HEK293 (cell line): Measurements from ENCODE around the gene BIN1.

Experiments
- CTCF ChIP-seq: fragments of 450-650 bp; formaldehyde crosslinking; IDR thresholded peaks from 2 replicates; pipeline ENCODE4 v1.5.1; 2016; ENCODE audit warnings: missing biosample characterization, missing genetic modification characterization
- REST ChIP-seq: fragments of 450-650 bp; formaldehyde crosslinking; IDR thresholded peaks from 2 replicates; pipeline ENCODE4 v1.5.1; 2016; ENCODE audit warnings: missing biosample characterization, missing genetic modification characterization
- YY1 ChIP-seq: fragments of 450-650 bp; formaldehyde crosslinking; IDR thresholded peaks from 2 replicates; pipeline ENCODE4 v1.5.1; 2018; ENCODE audit warnings: missing biosample characterization, missing genetic modification characterization
- ZEB2 ChIP-seq: fragments of 450-650 bp; formaldehyde crosslinking; IDR thresholded peaks from 2 replicates; pipeline ENCODE4 v1.5.1; 2016; ENCODE audit warnings: missing biosample characterization, missing genetic modification characterization
- ZNF274 ChIP-seq, 2 experiments: fragments of 200-500 bp in 1 of 2; fragments of 450-650 bp in 1 of 2; sonication (Bioruptor generic) in 1 of 2; formaldehyde crosslinking in 1 of 2; IDR thresholded peaks; 2 replicates each; pipeline versions ENCODE4 v1.5.1 to v1.6.1; 2014 to 2016; ENCODE audit warnings: borderline replicate concordance in 1 of 2, inconsistent platforms in 1 of 2, low read length in 1 of 2, missing biosample characterization in 1 of 2, missing genetic modification characterization in 1 of 2
- ZNF549 ChIP-seq: fragments of 450-650 bp; IDR thresholded peaks from 2 replicates; pipeline ENCODE4 v1.5.1; 2018; ENCODE audit warnings: missing biosample characterization, missing genetic modification characterization, mild to moderate bottlenecking, inconsistent platforms, moderate library complexity
- ZNF585B ChIP-seq: fragments of 450-650 bp; formaldehyde crosslinking; IDR thresholded peaks from 2 replicates; pipeline ENCODE4 v1.5.1; 2016; ENCODE audit warnings: missing biosample characterization, missing genetic modification characterization
- ZNF704 ChIP-seq: fragments of 450-650 bp; formaldehyde crosslinking; IDR thresholded peaks from 2 replicates; pipeline ENCODE4 v1.5.1; 2016; ENCODE audit warnings: missing biosample characterization, missing genetic modification characterization

GRCh38 chr2:127103243-127104165 lies 3.5 kb downstream of the BIN1 start:
- TF ChIP-seq CTCF (no peak), ZNF704 (tag by site-specific recombination) (no peak), ZNF585B (tag by site-specific recombination) (no peak), ZNF549 (tag by site-specific recombination) (no peak), REST (tag by site-specific recombination) (no peak), ZNF274 (IDR thresholded peaks at IDR 0.05; ENCODE audit: low read length) (no peak), ZNF274 (tag by site-specific recombination; IDR thresholded peaks at IDR 0.05; ENCODE audit: borderline replicate concordance) (no peak), YY1 (no peak), ZEB2 (tag by site-specific recombination) (no peak)
